Caki2 (cell line): ENCODE data around the gene MSANTD7. TPM values are rescaled to one million over a fixed set of nuclear protein-coding genes. Genes with fewer than 3 reads are reported as not detected.

Source experiments
- DNase-seq: peaks from one replicate; pipeline ENCODE4 v3.0.0-alpha.2; 2015; ENCODE audit warnings: low read depth
- in situ Hi-C: cut with HindIII; loops from 2 replicates; pipeline ENCODE4 v1.10.0; 2016; ENCODE audit warnings: low sequenced_read_pairs, low pct_unique_long_range_greater_than_20kb, mixed read lengths
- total RNA-seq: library from RNA; depleted of rRNA; stranded (reverse); fragments of >200 nt; shearing (Covaris generic); gene quantifications from 2 replicates; pipeline ENCODE4 v1.2.3, GENCODE V29; 2014; ENCODE audit warnings: low replicate concordance; rRNA removed

Gene MSANTD7
- total RNA-seq, 1 experiment from 2014 or later: 13.4 TPM

GRCh38 chr10:14876764-14877163, 38.7 kb downstream of the MSANTD7 start:
- no peak for DNase-seq
- in situ Hi-C loops: no loop called here

GRCh38 chr10:14878266-14879123, 40.4 kb downstream of the MSANTD7 start, which contains the start of gene SUV39H2:
TSS of gene SUV39H2 (plus strand) at chr10:14878866. CDS start at chr10:14878889, 23 bp downstream.
- in situ Hi-C loops: no loop called here
- peak; percentile 97 for DNase-seq

GRCh38 chr10:14879124-14879927, 41.2 kb downstream of the MSANTD7 start:
- DNase-seq: peak; percentile 25

GRCh38 chr10:14879928-14880193, 41.8 kb downstream of the MSANTD7 start:
- DNase-seq: no peak
- in situ Hi-C loops: no loop called here

More at GRCh38 chr10:14879124-14879927, 41.2 kb downstream of the MSANTD7 start:
- in situ Hi-C loops: no loop called here

GRCh38 chr10:14880229-14880628, 42.1 kb downstream of the MSANTD7 start:
- peak; percentile 5 for DNase-seq
- in situ Hi-C loops: no loop called here

GRCh38 chr10:14884082-14884481, 46.0 kb downstream of the MSANTD7 start:
- in situ Hi-C loops: no loop called here
- no peak for DNase-seq

Other genes starting within 250 kb of the MSANTD7 start
- gene FAM107B, start 63.4 kb upstream of the MSANTD7 start, total RNA-seq: 95.9 and 125 TPM in 2 replicates
- gene CDNF, start 269 bp upstream of the MSANTD7 start, total RNA-seq: 0.34 TPM in 1 of 2 replicates, not detected in the other
- 31.6 and 52.8 TPM in 2 replicates for gene HSPA14, start within 50 bp of the MSANTD7 start, total RNA-seq
- 14.0 and 18.9 TPM in 2 replicates for gene SUV39H2, start 40.6 kb downstream of the MSANTD7 start, total RNA-seq
- gene DCLRE1C, start 115.8 kb downstream of the MSANTD7 start, total RNA-seq: 8.1 and 9.5 TPM in 2 replicates
- gene MEIG1, start 121.1 kb downstream of the MSANTD7 start, total RNA-seq: 3.5 TPM in 1 of 2 replicates, not detected in the other
- 0.17 and 1.8 TPM in 2 replicates for gene OLAH, start 205.6 kb downstream of the MSANTD7 start, total RNA-seq